Stimulated activated CD4-positive, alpha-beta T cell treated with anti-CD3 and anti-CD28 coated beads, Interleukin-4, amount 100 ng/mL, for 1 hour (primary cell): ENCODE results near the gene MKKS.

ENCODE experiments used
- DNase-seq: peaks from one replicate; pipeline ENCODE4 v3.0.0-alpha.2; 2020

MKKS gene

GRCh38 chr20:10433623-10434466 lies at the start of gene MKKS:
Gene MKKS (minus strand): TSS chr20:10434222. CDS start chr20:10413514, 20,708 bp downstream.
- DNase-seq: peak; percentile 88

DNA sequence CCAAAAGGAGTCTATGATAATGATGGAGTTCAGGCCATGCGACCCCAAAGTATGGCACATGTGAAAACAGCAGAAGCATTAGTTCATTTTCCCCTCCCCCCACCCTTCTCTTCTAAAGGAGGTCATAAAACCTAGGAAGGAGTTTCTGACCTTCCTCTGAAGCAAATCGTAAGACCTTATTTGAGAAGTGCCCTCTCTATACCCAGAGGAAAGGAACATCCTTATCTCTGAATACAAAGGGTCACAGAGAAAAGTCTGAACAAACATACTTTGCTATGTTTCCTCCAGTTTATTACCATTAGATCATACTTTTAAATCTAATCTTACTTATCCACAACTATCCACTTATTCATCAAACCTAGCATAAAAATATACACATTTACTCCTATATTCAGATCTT lies 49.7 kb upstream of the MKKS start:
- no peak for DNase-seq

- no peak for DNase-seq
Observed at GRCh38 chr20:10481676-10482075, 47.7 kb upstream of the MKKS start.

GRCh38 chr20:10478930-10479329 lies 44.9 kb upstream of the MKKS start:
- no peak for DNase-seq

DNA sequence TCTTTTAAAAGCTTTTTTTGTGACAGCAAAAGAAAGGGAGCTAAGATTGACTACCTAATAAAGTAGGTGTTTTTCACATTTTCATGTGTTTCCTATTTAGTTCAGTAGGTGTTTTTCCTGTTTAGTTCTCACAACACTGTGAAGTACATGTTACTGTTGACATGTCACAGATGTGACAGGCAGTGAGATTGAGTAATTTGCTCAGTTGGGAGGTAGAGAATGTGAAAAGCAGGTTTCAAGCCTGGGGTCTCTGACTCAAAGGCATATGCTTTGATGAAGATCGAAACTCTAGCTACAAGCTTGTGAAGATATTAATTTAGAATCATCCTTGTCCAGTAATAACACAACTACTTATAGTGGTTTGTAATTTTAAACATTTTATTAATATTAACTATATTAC lies 44.2 kb upstream of the MKKS start:
- DNase-seq: no peak

DNA sequence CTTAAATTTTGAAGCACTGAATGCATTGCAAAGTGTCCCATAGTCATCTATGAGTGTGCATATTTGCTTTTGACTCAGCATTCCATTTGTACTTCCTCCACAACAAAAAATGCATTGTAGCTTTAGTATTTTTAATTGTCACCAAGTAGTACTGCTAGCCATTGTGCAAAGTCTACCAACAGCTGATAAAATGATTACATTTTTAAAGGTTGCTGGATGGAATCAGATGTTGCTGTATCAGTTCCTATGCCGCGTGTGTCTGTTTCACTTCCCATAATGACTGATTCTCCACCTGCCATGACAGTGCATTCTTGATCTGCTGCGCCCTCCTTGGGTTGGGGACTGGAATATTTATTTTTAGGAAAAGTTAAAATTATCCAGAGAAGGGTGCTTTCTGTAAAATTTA lies 42.3 kb upstream of the MKKS start:
- no peak for DNase-seq

DNA sequence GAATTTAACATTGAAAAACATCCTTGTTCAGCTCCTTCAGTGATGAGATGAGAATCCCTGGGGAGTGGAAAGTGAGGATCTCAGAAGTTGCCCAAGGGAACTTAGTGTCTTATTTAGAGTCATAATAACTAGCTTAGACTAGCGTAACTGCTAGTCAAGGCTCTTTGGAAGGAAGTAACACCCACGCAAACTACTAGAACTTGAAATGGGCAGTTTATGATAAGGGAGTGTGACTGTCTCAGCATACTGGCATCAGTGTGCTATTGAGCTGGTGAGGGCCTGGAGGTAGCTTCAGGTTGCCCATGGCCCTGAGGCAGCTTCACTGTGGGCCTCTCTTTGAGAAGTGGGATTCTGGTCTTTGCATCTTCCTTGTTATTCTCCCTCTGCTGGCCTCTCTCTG lies 41.2 kb upstream of the MKKS start:
- no peak for DNase-seq

DNA sequence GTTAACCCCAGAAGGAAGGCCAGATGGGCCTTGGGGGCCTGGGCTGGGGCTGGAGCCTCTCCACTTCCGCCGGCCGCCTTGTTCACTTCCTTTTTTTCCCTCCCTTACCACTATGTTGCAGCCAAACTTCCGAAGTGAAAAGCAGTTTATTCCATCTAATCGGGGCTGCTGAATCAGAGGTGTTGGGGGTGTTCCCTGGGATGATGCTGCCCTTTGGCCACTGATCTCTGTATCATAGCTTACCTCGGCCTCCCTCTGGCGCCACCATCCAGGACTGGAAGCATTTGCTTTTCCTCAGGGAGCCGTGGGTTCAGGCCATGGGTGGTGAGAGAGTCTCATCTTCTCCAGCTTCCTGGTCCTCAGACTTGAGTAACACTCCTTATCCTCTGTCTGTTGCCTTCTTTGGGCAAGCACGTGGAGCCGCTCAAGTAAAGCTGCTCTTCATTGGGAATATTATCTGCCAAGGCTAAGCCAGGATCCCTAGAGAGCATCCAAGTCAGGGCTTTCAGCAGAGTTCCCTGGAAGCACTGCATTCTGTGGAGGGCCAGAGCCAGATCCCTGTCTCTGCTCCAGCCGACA lies 40.7 kb upstream of the MKKS start:
- DNase-seq: no peak

DNA sequence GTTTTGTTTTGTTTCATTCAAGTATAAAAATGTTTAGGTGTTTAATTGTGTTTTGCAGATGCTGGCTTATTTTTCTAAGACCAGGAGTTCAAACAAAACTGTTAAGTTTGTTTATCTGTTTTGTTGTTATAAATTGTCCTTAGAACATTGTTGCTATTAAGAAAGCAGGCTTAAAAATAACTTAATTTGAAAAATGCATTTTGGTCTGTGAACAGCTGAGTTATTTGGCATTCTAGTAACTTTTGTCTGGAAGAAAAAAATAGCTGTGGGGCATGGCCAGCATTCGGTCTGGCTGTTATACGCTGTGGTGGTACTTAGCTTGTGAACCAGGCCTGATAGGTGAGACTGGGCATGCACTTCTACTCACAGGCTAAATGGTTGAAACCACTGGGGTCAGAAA lies 38.8 kb upstream of the MKKS start:
- DNase-seq: no peak

DNA sequence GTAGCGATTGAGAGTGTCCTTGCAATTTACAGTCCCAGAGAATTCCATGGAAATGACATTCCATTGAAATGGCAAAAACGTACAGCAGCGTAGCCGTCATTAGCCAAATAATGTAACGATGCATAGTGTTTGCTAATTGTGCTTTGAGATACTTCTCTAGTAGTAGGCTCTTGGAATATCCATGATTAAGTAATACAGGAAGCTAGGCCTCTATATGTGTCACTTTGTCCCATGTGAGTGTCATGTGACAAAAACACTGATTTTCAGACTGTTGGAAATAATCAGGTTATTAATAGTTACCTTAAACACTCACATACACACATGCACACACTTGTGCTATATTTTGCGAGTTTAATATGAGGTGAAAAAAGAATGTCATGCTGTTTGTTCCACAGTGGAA lies 36.3 kb upstream of the MKKS start:
- no peak for DNase-seq

DNA sequence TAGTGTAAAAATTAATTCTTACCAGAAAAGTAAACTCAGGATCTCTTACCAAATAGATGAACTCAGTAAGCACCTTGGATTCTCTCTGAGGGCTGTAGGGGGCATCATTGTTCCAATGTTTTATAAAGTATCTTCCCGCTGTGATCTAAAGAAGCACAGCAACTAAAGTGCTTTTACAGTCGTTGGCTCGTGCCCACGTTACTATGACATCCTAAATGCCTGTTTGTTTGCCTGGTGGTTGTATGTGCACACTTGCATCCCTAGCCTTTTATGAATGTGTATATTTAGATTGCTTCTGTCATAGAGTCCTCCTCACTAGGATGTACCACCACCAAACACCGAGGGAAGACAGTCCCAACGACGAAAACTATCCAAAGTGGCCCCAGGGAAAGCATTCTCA lies 35.6 kb upstream of the MKKS start:
- DNase-seq: no peak

DNA sequence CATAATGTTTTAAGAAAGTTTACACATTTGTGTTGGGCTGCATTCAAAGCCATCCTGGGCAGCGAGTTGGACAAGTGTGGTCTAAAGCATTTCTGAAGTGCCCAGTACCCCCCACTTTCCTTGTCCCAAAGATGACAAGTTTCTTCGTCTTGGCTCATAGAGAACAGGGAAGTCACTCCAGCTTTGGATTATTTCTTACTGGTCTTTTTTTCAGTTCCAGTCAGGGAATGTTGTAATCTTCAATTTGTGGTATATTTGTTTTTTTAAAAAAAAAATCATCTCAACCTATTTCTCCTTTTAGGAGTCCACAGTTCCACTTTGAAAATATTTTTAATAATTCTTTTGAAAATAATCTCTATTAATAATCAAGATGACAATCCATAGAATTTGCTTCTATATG lies 35.0 kb upstream of the MKKS start:
- no peak for DNase-seq

GRCh38 chr20:10468340-10468845 lies 34.4 kb upstream of the MKKS start:
- DNase-seq: no peak

DNA sequence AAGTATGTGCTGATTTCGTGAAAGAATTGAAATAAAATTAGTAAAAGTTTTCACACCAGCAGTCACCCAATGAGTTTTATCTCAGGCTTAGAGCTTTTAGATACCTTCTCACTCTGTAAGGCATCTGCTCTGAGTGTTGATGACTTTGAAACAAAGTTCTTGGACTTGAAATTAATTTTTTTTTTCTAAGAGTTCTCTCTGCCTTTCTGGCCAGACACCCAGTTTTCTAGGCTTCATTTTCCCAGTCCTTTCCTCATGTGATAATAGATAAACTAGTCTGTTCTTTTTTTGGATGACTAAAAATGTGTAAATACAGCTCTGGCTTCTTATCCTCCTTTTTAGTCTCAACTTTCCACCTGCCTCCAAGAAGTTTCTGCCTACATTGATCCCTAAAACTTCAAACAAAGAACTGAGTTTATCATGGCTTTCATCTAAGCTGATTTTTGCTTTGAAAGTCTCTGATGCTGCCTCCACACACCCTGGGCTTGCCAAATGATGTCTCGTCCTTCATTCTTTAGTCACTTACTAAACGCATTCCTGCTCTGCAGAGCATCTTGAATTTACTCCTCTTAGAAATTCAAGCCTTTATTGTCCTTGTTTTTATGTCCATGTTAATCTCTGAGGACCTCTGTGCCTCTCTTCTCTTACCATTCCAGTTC lies 33.8 kb upstream of the MKKS start:
- DNase-seq: no peak

DNA sequence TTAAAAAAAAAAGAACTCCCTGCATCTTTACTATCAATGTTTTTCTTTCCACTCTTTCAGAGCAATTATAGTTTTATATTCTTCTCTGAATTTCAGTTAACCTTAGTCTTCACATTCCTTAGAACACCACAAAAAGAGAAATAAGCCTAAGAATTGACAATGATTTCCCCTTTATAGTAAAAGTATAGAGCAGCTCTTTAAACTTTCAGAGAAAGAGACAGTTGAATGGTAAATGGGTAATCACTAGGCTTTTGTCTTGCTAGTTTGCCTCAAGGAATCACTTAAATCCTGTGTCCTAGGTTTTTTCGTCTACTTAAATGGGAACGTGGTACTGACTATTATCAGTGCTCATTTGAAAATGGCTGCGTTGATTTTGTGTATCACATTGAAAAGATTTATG lies 32.8 kb upstream of the MKKS start:
- no peak for DNase-seq

DNA sequence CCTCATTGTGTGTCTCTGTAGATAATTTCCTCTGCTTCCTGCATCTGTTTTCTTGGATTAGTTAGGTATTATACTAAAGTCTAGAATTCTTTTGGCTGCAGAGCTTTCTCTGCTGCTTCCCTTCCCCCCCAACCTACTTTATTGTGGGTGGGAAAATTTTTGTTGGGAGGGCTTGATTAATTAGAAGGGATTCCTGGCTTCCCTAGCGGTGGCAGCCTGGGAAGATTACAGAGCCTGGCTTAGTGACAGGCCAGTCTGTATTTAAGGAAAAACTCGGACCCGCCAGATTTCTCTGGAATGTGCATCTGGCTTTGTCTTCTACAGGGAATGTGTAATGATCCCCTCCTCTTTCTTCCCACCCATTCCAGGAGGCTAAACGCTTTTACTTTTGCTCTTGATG lies 32.3 kb upstream of the MKKS start:
- DNase-seq: no peak

GRCh38 chr20:10465135-10465534 lies 31.1 kb upstream of the MKKS start:
- DNase-seq: no peak

DNA sequence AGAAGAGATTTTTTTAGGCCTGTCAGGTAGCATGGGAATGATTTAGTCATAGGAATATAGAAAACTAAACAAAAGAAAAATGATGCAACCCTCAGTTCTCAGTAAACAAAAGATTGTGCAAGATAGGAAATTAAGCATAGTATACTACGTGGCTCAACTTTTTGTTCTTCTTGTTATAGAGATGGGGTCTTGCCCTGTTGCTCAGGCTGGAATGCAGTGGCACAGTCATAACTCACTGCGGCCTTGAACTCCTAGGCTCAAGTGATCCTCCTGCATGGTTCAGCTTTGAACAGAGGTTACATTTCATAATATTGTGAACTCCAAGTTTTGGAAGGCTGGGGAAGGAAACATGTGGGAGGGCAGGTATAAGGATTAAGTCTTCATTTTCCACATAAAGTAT lies 29.6 kb upstream of the MKKS start:
- no peak for DNase-seq

DNA sequence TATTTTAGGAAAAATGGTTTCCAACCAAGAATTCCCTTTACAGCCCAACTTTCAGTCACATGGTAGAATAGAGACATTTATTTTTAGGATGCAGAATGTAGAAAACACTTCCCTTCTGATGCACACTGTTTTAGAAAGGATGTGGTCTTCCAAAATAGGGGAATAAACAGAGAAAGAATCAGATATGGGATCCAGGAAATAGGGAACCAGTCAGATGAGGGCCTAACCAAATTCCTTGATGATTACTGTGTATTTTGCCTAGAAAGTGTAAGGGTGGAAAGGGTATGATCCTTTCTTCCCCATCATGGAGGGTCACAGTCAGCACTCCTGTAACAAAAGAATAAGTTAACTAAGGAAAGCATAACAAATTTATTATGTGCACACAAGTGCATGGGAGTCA lies 28.5 kb upstream of the MKKS start:
- no peak for DNase-seq

- DNase-seq: no peak
Observed at GRCh38 chr20:10461495-10461894, 27.5 kb upstream of the MKKS start.

DNA sequence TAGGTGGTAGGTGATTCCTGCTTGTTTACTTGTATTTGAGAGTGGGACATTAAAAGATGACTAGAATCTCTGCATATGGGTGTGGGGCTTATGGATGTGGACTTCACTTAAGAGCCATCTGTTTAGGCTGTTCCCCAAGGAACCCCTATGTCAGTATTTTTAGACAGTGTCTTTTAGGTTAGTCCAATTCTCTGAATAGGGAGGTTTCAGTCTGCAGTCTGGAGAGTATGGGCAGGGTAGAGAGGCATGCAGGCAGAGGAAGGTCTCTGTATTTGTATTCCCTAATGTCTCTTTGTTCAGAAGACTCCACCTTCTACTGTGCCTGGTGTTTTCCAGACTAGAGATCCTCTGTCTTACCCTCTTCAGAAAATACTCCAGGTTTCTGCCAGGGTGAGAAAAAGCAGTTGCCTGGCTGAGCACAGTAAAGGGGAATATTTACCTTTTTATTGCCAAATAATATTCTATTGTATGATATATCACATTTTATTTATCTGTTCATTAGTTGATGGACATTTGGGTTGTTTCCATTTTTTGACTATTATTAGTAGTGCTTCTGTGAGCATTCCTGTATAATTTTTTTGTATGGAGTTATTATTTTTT lies 20.2 kb upstream of the MKKS start:
- no peak for DNase-seq

- no peak for DNase-seq
Observed at GRCh38 chr20:10453241-10453640, 19.2 kb upstream of the MKKS start.

GRCh38 chr20:10449270-10449669 lies 15.2 kb upstream of the MKKS start:
- no peak for DNase-seq
